ENCODE data around the gene BZW2. TPM values are rescaled to one million over a fixed set of nuclear protein-coding genes. Genes with fewer than 3 reads are reported as not detected.

The BZW2 gene
- total and polyA plus RNA-seq, 2 of the 13 experiments (the other 11 are each of a cell fraction or from before 2014, with no cell fraction given), result 21.8 to 95.2 TPM

- no peak for TF ChIP-seq ZKSCAN1 (IDR thresholded peaks at IDR 0.05; ENCODE audit: low read length)
- TF ChIP-seq, protein P1, sequence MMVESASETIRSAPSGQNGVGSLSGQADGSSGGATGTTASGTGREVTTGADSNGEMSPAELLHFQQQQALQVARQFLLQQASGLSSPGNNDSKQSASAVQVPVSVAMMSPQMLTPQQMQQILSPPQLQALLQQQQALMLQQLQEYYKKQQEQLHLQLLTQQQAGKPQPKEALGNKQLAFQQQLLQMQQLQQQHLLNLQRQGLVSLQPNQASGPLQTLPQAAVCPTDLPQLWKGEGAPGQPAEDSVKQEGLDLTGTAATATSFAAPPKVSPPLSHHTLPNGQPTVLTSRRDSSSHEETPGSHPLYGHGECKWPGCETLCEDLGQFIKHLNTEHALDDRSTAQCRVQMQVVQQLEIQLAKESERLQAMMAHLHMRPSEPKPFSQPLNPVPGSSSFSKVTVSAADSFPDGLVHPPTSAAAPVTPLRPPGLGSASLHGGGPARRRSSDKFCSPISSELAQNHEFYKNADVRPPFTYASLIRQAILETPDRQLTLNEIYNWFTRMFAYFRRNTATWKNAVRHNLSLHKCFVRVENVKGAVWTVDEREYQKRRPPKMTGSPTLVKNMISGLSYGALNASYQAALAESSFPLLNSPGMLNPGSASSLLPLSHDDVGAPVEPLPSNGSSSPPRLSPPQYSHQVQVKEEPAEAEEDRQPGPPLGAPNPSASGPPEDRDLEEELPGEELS (CRISPR knock-in tag; IDR thresholded peaks at IDR 0.05), result no peak; the same call in 1 of the 2 replicates
- no peak for TF ChIP-seq ZIK1 (CRISPR knock-in tag; IDR thresholded peaks at IDR 0.05; ENCODE audit: borderline replicate concordance, low read depth)
- TF ChIP-seq CC2D1A (CRISPR knock-in tag; IDR thresholded peaks at IDR 0.05), result no peak
- TF ChIP-seq ZNF296 (CRISPR knock-in tag; conservative IDR thresholded peaks at IDR 0.05), result no peak
- TF ChIP-seq ZNF574 (CRISPR knock-in tag; IDR thresholded peaks at IDR 0.05), result 0 out of 2 replicates have a peak, but pooled peaks have one; percentile 23
- TF ChIP-seq STAT5B (CRISPR knock-in tag; IDR thresholded peaks at IDR 0.05), result no peak
- TF ChIP-seq ZSCAN21 (CRISPR knock-in tag; IDR thresholded peaks at IDR 0.05; ENCODE audit: borderline replicate concordance), result no peak
- TF ChIP-seq EED (CRISPR knock-in tag; IDR thresholded peaks at IDR 0.05), result no peak
Observed at GRCh38 chr7:16753102-16753931, 107.3 kb downstream of the BZW2 start, which contains the start of gene TSPAN13 (continued).
